Esophagus squamous epithelium (tissue), 5 donors: ENCODE results near the gene SMARCA1. TPM values are rescaled to one million over a fixed set of nuclear protein-coding genes. Genes with fewer than 3 reads are reported as not detected.
"Not testable (repeated sequence)": the region's sequence is repeated elsewhere in the genome, so short reads cannot be mapped to it uniquely, and the experiment has no call there.

Experiments
- DNase-seq: peaks from one replicate; lab custom pipeline; 2025; lab: John Stamatoyannopoulos, UW
- H3K27ac ChIP-seq, 4 donors: fragments of 200-600 bp; sonication (generic); one replicate each; pipeline ENCODE4 v1.5.1; 2016 to 2019; ENCODE audit warnings: mild to moderate bottlenecking in 1 of 4
- H3K27me3 ChIP-seq, 4 donors: fragments of 200-600 bp; sonication (generic); 1 replicate in 3 of 4; 2 replicates in 1 of 4; pipeline versions ENCODE4 v1.5.1 to v1.6.0; 2017 to 2021; ENCODE audit warnings: antibody characterized with exemption in 1 of 4
- H3K36me3 ChIP-seq, 3 donors: fragments of 200-600 bp; sonication (generic); one replicate each; pipeline ENCODE4 v1.5.1; 2016 to 2019
- H3K4me1 ChIP-seq, 3 donors: fragments of 200-600 bp; sonication (generic); one replicate each; pipeline ENCODE4 v1.5.1; 2017 to 2019
- H3K4me3 ChIP-seq, 4 donors: fragments of 200-600 bp; sonication (generic); 1 replicate in 3 of 4; 2 replicates in 1 of 4; pipeline ENCODE4 v1.5.1; 2016 to 2019; ENCODE audit warnings: mild to moderate bottlenecking in 2 of 4, moderate library complexity in 1 of 4
- H3K9me3 ChIP-seq, 3 donors: fragments of 200-600 bp; sonication (generic); one replicate each; pipeline ENCODE4 v1.5.1; 2016 to 2019
- CTCF ChIP-seq, 6 experiments: fragments of 450-650 bp in 4 of 6; fragments of 200-600 bp in 2 of 6; sonication (generic) in 2 of 6; IDR thresholded peaks; one replicate each; pipeline ENCODE4 v1.5.1; 2016 to 2019; ENCODE audit warnings: antibody characterized with exemption in 6 of 6, mild to moderate bottlenecking in 4 of 6, moderate library complexity in 4 of 6
- POLR2A ChIP-seq, 4 donors: fragments of 450-650 bp; IDR thresholded peaks; one replicate each; pipeline ENCODE4 v1.6.1; 2017; ENCODE audit warnings: antibody characterized with exemption in 4 of 4, mild to moderate bottlenecking in 4 of 4, moderate library complexity in 3 of 4
- WGBS, 2 donors: methylation state at CpG; one replicate each; pipeline ENCODE4 v1.1.5; 2018; 5-methylcytosine and 5-hydroxymethylcytosine counted together
- intact Hi-C: fragments of 100-400 bp; cut with DNase I; formaldehyde crosslinking; loops from one replicate; pipeline ENCODE4 v1.15.0; 2022
- total RNA-seq, 4 donors: library from RNA; depleted of rRNA; stranded (reverse); fragments of >200 nt; gene quantifications; one replicate each; pipeline ENCODE4 v1.1.0, GENCODE V29; 2016
- donor health status: DM: yes; HTN: yes; CAD: no.

The SMARCA1 gene
- total RNA-seq, 4 donors from 2014 or later = 4.5 to 18.8 (median 11.5) TPM

- TF ChIP-seq POLR2A (IDR thresholded peaks at IDR 0.05) (no peak), CTCF (IDR thresholded peaks at IDR 0.05) (no peak)
- 30 to 33% methylated on average over 2 to 3 of the region's 3 CpGs for WGBS, 2 donors
- Histone ChIP-seq H3K4me1 (no peaks in the 10 kb centered on the region), H3K36me3 (peaks cover 0 to 58% (median 0%) of the 10 kb centered on the region in 3 donors), H3K9me3 (no peaks in the 10 kb centered on the region), H3K27ac (no peak overlapping the region), H3K27me3 (no peaks in the 10 kb centered on the region), H3K4me3 (no peak overlapping the region)
- no peak for DNase-seq
- intact Hi-C loops = no loop called here
Measured at GRCh38 chrX:129565046-129565650, 41.9 kb upstream of the SMARCA1 start.

GRCh38 chrX:129564345-129564744 is 41.1 kb upstream of the SMARCA1 start:
- H3K4me3 ChIP-seq, H3K9me3 ChIP-seq, H3K27ac ChIP-seq, H3K4me1 ChIP-seq, DNase-seq, intact Hi-C loops, H3K27me3 ChIP-seq: not testable (repeated sequence)
- 80% methylated on average over 1 of the region's 5 CpGs; no CpG with 5 or more reads in 1 of the 2 donors for WGBS, 2 donors
- peaks cover 0 to 58% (median 0%) of the 10 kb centered on the region in 3 donors for H3K36me3 ChIP-seq

- 76 to 93% methylated on average over 3 of the region's 3 CpGs for WGBS, 2 donors
- TF ChIP-seq POLR2A (IDR thresholded peaks at IDR 0.05) = no peak
- TF ChIP-seq CTCF (IDR thresholded peaks at IDR 0.05) = no peak
- H3K36me3 ChIP-seq = peaks cover 0 to 59% (median 3%) of the 10 kb centered on the region in 3 donors
- intact Hi-C loops = no loop called here
- no peak overlapping the region for H3K4me3 ChIP-seq
- no peak for DNase-seq
- no peak overlapping the region for H3K27ac ChIP-seq
- H3K9me3 ChIP-seq = no peaks in the 10 kb centered on the region
- H3K4me1 ChIP-seq = no peaks in the 10 kb centered on the region
- H3K27me3 ChIP-seq = no peaks in the 10 kb centered on the region
Measured at GRCh38 chrX:129561453-129561852, 38.2 kb upstream of the SMARCA1 start.

- no peak for DNase-seq
- intact Hi-C loops = no loop called here
- H3K36me3 ChIP-seq = peaks cover 0 to 68% (median 3%) of the 10 kb centered on the region in 3 donors
- no peak overlapping the region for H3K4me3 ChIP-seq
- no peaks in the 10 kb centered on the region for H3K27me3 ChIP-seq
- H3K9me3 ChIP-seq = no peaks in the 10 kb centered on the region
- WGBS, 2 donors = 67 to 80% methylated on average over 1 of the region's 1 CpG
- TF ChIP-seq POLR2A (IDR thresholded peaks at IDR 0.05) (no peak), CTCF (IDR thresholded peaks at IDR 0.05) (no peak)
- H3K4me1 ChIP-seq = no peaks in the 10 kb centered on the region
- H3K27ac ChIP-seq = no peak overlapping the region
Measured at GRCh38 chrX:129559783-129560182, 36.5 kb upstream of the SMARCA1 start.

- TF ChIP-seq CTCF (IDR thresholded peaks at IDR 0.05) (no peak), POLR2A (IDR thresholded peaks at IDR 0.05) (no peak)
- H3K9me3 ChIP-seq = no peaks in the 10 kb centered on the region
- H3K27ac ChIP-seq = no peak overlapping the region
- no peak for DNase-seq
- 50 to 100% methylated on average over 1 of the region's 1 CpG for WGBS, 2 donors
- no peaks in the 10 kb centered on the region for H3K4me1 ChIP-seq
- intact Hi-C loops = no loop called here
- H3K4me3 ChIP-seq = no peak overlapping the region
- H3K36me3 ChIP-seq = peaks cover 0 to 66% (median 3%) of the 10 kb centered on the region in 3 donors
- no peaks in the 10 kb centered on the region for H3K27me3 ChIP-seq
Measured at GRCh38 chrX:129557844-129558480, 34.7 kb upstream of the SMARCA1 start.
